HepG2 (cell line): ENCODE measurements around the gene TSGA10. TPM values are rescaled to one million over a fixed set of nuclear protein-coding genes. Genes with fewer than 3 reads are reported as not detected.
A peak's percentile ranks its signal among the peaks of the same experiment; 100 is the strongest.

Experiments
- ATAC-seq: fragments of 200-7000 bp; cut with Tn5 transposase; 3 replicates; pipeline ENCODE4 v1.9.1; 2020; ENCODE audit warnings: mild to moderate bottlenecking, moderate library complexity
- BruUV-seq: library from RNA; stranded (reverse); fragments of 400-500 nt; replicated peaks from 2 replicates; lab custom pipeline; 2021; lab: Mats Ljungman, UMichigan
- CTCF ChIA-PET: fragments of 300-600 bp; formaldehyde crosslinking; extraction: SDS; loops from one replicate; lab custom pipeline; 2021; ENCODE audit warnings: low total read pairs, inconsistent platforms, low intra/inter-chr PET ratio; lab: Yijun Ruan, JAX
- POLR2A ChIA-PET: fragments of 350-600 bp; sonication (Branson Sonifier 250); formaldehyde crosslinking; loops from one replicate; lab custom pipeline; 2020; ENCODE audit warnings: antibody characterized with exemption, inconsistent platforms; lab: Yijun Ruan, JAX
- DNase-seq: peaks from one replicate; pipeline ENCODE4 v3.0.0-alpha.2; 2015; ENCODE audit warnings: low spot score
- FAIRE-seq: peaks from 3 replicates; lab custom pipeline; 2011; peaks lifted over from hg19 to GRCh38; lab: Jason Lieb, UNC
- H2AFZ ChIP-seq: one replicate; pipeline ENCODE4 v1.6.1; 2011; ENCODE audit warnings: low read length, inconsistent platforms
- H3K27ac ChIP-seq: fragments of 300-600 bp; 3 replicates; pipeline ENCODE4 v1.8.0; 2011; ENCODE audit warnings: mixed run types, mild to moderate bottlenecking, mixed read lengths, low read length, inconsistent platforms; ENCODE audit not compliant: insufficient read depth; ENCODE audit errors: extremely low read length
- H3K27me3 ChIP-seq, 2 experiments: fragments of 200-600 bp in 1 of 2; 2 replicates in 1 of 2; 3 replicates in 1 of 2; pipeline versions ENCODE4 v1.6.0 to v1.8.0; 2011; ENCODE audit warnings: low read length in 2 of 2, mild to moderate bottlenecking in 2 of 2, moderate library complexity in 2 of 2, inconsistent platforms in 1 of 2; ENCODE audit not compliant: insufficient read depth in 2 of 2, control insufficient read depth in 1 of 2
- H3K36me3 ChIP-seq, 2 experiments: fragments of 200-600 bp in 1 of 2; replicated peaks in 1 of 2; 2 replicates in 1 of 2; 3 replicates in 1 of 2; pipeline versions ENCODE4 v1.5.1 to v1.8.0; 2011; ENCODE audit warnings: low read length in 2 of 2, inconsistent platforms in 1 of 2; ENCODE audit not compliant: insufficient read depth in 2 of 2, control insufficient read depth in 1 of 2
- H3K4me1 ChIP-seq: 2 replicates; pipeline ENCODE4 v1.5.1; 2012; ENCODE audit warnings: low read length, inconsistent platforms; ENCODE audit not compliant: insufficient read depth
- H3K4me2 ChIP-seq: 2 replicates; pipeline ENCODE4 v1.6.0; 2011; ENCODE audit warnings: low read depth, low read length, inconsistent platforms
- H3K4me3 ChIP-seq, 3 experiments: fragments of 200-600 bp in 1 of 3; sonication (generic), shearing (Covaris generic) in 1 of 3; replicated peaks in 1 of 3; 2 replicates each; pipeline ENCODE4 v1.5.1; 2011 to 2016; ENCODE audit warnings: low read length in 3 of 3, inconsistent platforms in 2 of 3, low read depth in 2 of 3, mild to moderate bottlenecking in 2 of 3, control low read depth in 1 of 3, mixed read lengths in 1 of 3; ENCODE audit not compliant: insufficient read depth in 1 of 3
- H3K79me2 ChIP-seq: one replicate; pipeline ENCODE4 v1.6.1; 2011; ENCODE audit warnings: low read length, inconsistent platforms; ENCODE audit not compliant: insufficient read depth
- H3K9ac ChIP-seq: 2 replicates; pipeline ENCODE4 v1.6.0; 2011; ENCODE audit warnings: mild to moderate bottlenecking, low read depth, low read length, inconsistent platforms; ENCODE audit not compliant: insufficient read depth
- H3K9me3 ChIP-seq: 2 replicates; pipeline ENCODE4 v1.5.1; 2012; ENCODE audit warnings: mild to moderate bottlenecking, low read length
- H4K20me1 ChIP-seq: 2 replicates; pipeline ENCODE4 v1.6.0; 2011; ENCODE audit warnings: inconsistent platforms, mild to moderate bottlenecking, low read length, moderate library complexity; ENCODE audit not compliant: insufficient read depth
- CEBPB ChIP-seq: IDR thresholded peaks from 2 replicates; pipeline ENCODE4 v1.6.1; 2011; ENCODE audit warnings: low read depth, low read length, improper control_type of control experiment, borderline replicate concordance
- CEBPG ChIP-seq: IDR thresholded peaks from 2 replicates; pipeline ENCODE4 v1.6.1; 2016
- EEA1 ChIP-seq: sonication (generic); formaldehyde crosslinking; IDR thresholded peaks from 2 replicates; pipeline ENCODE4 v1.5.1; 2020; ENCODE audit warnings: mild to moderate bottlenecking, missing genetic modification reagents, borderline replicate concordance
- FOXO1 ChIP-seq: sonication (generic); formaldehyde crosslinking; IDR thresholded peaks from 2 replicates; pipeline ENCODE4 v1.4.0; 2020; ENCODE audit warnings: missing genetic modification reagents
- HNF4A ChIP-seq: sonication (generic); formaldehyde crosslinking; IDR thresholded peaks from 2 replicates; pipeline ENCODE4 v1.4.0; 2020; ENCODE audit warnings: missing genetic modification reagents
- HNRNPH1 ChIP-seq: fragments of 200-400 bp; formaldehyde crosslinking; optimal IDR thresholded peaks from 2 replicates; pipeline ENCODE3; 2017; ENCODE audit warnings: mild to moderate bottlenecking, low read depth, low read length
- IRF2 ChIP-seq: IDR thresholded peaks from 2 replicates; pipeline ENCODE4 v1.6.1; 2018; ENCODE audit warnings: missing genetic modification reagents, missing compliant biosample characterization
- KMT2B ChIP-seq: IDR thresholded peaks from 2 replicates; pipeline ENCODE4 v1.6.1; 2016; ENCODE audit warnings: missing genetic modification reagents, missing compliant biosample characterization
- NFYC ChIP-seq: IDR thresholded peaks from 2 replicates; pipeline ENCODE4 v1.6.1; 2016; ENCODE audit warnings: missing genetic modification reagents, missing compliant biosample characterization
- ZFP41 ChIP-seq: sonication (generic); formaldehyde crosslinking; IDR thresholded peaks from 2 replicates; pipeline ENCODE4 v1.4.0; 2020; ENCODE audit warnings: mild to moderate bottlenecking, missing genetic modification reagents, borderline replicate concordance
- ZNF24 ChIP-seq: fragments of 450-650 bp; IDR thresholded peaks from 2 replicates; pipeline ENCODE4 v1.6.1; 2017; ENCODE audit warnings: antibody characterized with exemption, mild to moderate bottlenecking
- ZNF331 ChIP-seq: sonication (generic); formaldehyde crosslinking; IDR thresholded peaks from 2 replicates; pipeline ENCODE4 v1.4.0; 2020; ENCODE audit warnings: missing genetic modification reagents
- ZNF652 ChIP-seq: IDR thresholded peaks from 2 replicates; pipeline ENCODE4 v1.6.1; 2016; ENCODE audit warnings: low read depth, borderline replicate concordance
- WGBS: methylation state at CpG from one replicate; pipeline ENCODE4 v1.1.6; 2017; ENCODE audit warnings: low lambda C conversion rate; 5-methylcytosine and 5-hydroxymethylcytosine counted together
- in situ Hi-C: cut with HindIII; loops from 2 replicates; pipeline ENCODE4 v1.10.0; 2017; ENCODE audit warnings: low pct_unique_long_range_greater_than_20kb; ENCODE audit not compliant: extremely low pct_ligation_motif_present
- intact Hi-C: fragments of 100-400 bp; cut with micrococcal nuclease; formaldehyde crosslinking; loops from one replicate; pipeline ENCODE4 v1.10.0; 2022; ENCODE audit not compliant: unreplicated experiment
- polyA plus RNA-seq, 8 experiments: library from polyadenylated mRNA; depleted of rRNA in 3 of 8; stranded (reverse) in 7 of 8; unstranded in 1 of 8; fragments of >200 nt; fragmentation: Illumina TruSeq in 4 of 8; extraction: Trizol in 4 of 8; gene quantifications; 2 replicates each; pipeline versions ENCODE4 v1.2.1 to v1.2.3, GENCODE V29; 2011 to 2016; ENCODE audit warnings: low read depth in 4 of 8, missing spikeins in 1 of 8, mixed read lengths in 1 of 8; ENCODE audit not compliant: insufficient read depth in 1 of 8
- total RNA-seq, 5 experiments: library from RNA; depleted of rRNA; stranded (reverse); fragments of >200 nt; fragmentation: Illumina TruSeq; extraction: Trizol; gene quantifications; 2 replicates each; pipeline ENCODE4 v1.2.3, GENCODE V29; 2016; ENCODE audit warnings: low read depth in 1 of 5
- TF ChIP-seq, protein P1 (sequence below): sonication (generic); formaldehyde crosslinking; IDR thresholded peaks from 2 replicates; pipeline ENCODE4 v1.8.0; 2022; ENCODE audit warnings: mild to moderate bottlenecking, missing genetic modification reagents, moderate library complexity
- TF ChIP-seq, protein P2 (sequence below): sonication (generic); formaldehyde crosslinking; conservative IDR thresholded peaks from 2 replicates; pipeline ENCODE4 v1.8.1; 2023; ENCODE audit warnings: missing genetic modification reagents
- TF ChIP-seq, protein P3 (sequence below): sonication (generic); formaldehyde crosslinking; IDR thresholded peaks from 2 replicates; pipeline ENCODE4 v1.8.0; 2022; ENCODE audit warnings: missing genetic modification reagents, mild to moderate bottlenecking, inconsistent platforms, borderline replicate concordance

TSGA10 gene
- total and polyA plus RNA-seq, 2 of the 13 experiments (the other 11 are each of a cell fraction or from before 2014, with no cell fraction given): 4.7 to 13.1 TPM

GRCh38 chr2:99101697-99102096 lies 53.0 kb downstream of the TSGA10 start:
- POLR2A ChIA-PET: no interaction called here
- TF ChIP-seq FOXO1 (CRISPR knock-in tag) (no peak), EEA1 (CRISPR knock-in tag) (no peak), ZNF652 (CRISPR knock-in tag) (peak; percentile 91), ZNF24 (no peak), ZNF331 (CRISPR knock-in tag) (no peak), CEBPB (peak; percentile 90), CEBPG (CRISPR knock-in tag) (peak; percentile 63), KMT2B (no peak), IRF2 (no peak), ZFP41 (CRISPR knock-in tag) (no peak), HNRNPH1 (no peak), NFYC (CRISPR knock-in tag) (no peak), HNF4A (CRISPR knock-in tag) (no peak)
- TF ChIP-seq, protein P1, sequence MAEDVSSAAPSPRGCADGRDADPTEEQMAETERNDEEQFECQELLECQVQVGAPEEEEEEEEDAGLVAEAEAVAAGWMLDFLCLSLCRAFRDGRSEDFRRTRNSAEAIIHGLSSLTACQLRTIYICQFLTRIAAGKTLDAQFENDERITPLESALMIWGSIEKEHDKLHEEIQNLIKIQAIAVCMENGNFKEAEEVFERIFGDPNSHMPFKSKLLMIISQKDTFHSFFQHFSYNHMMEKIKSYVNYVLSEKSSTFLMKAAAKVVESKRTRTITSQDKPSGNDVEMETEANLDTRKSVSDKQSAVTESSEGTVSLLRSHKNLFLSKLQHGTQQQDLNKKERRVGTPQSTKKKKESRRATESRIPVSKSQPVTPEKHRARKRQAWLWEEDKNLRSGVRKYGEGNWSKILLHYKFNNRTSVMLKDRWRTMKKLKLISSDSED (CRISPR knock-in tag): no peak
- TF ChIP-seq, protein P2, sequence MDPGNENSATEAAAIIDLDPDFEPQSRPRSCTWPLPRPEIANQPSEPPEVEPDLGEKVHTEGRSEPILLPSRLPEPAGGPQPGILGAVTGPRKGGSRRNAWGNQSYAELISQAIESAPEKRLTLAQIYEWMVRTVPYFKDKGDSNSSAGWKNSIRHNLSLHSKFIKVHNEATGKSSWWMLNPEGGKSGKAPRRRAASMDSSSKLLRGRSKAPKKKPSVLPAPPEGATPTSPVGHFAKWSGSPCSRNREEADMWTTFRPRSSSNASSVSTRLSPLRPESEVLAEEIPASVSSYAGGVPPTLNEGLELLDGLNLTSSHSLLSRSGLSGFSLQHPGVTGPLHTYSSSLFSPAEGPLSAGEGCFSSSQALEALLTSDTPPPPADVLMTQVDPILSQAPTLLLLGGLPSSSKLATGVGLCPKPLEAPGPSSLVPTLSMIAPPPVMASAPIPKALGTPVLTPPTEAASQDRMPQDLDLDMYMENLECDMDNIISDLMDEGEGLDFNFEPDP (CRISPR knock-in tag): no peak
- TF ChIP-seq, protein P3, sequence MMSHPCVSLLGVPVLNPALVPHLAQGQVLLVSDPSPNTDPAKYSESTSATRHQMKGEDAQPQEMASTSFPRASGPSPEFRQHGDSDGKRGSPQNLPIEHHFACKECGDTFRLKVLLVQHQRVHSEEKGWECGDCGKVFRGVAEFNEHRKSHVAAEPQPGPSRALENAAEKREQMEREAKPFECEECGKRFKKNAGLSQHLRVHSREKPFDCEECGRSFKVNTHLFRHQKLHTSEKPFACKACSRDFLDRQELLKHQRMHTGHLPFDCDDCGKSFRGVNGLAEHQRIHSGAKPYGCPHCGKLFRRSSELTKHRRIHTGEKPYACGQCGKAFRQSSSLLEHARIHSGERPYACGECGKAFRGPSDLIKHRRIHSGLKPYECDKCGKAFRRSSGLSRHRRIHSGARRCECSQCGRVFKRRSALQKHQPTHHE (CRISPR knock-in tag): no peak
- DNase-seq: peak; percentile 32

More at GRCh38 chr2:99101697-99102096, 53.0 kb downstream of the TSGA10 start:
- Histone ChIP-seq H3K27me3 (no peaks in the 10 kb centered on the region), H3K4me2 (peak overlapping the region; percentile 51; the same call in 1 of the 2 replicates), H3K4me3 (no peak overlapping the region), H2AFZ (peak overlapping the region; percentile 48), H3K4me1 (no peaks in the 10 kb centered on the region), H3K9ac (no peak overlapping the region), H3K27ac (no peak overlapping the region), H4K20me1 (no peaks in the 10 kb centered on the region), H3K9me3 (no peaks in the 10 kb centered on the region), H3K79me2 (no peaks in the 10 kb centered on the region), H3K36me3 (no peaks in the 10 kb centered on the region)
- no TSS peak for BruUV-seq
- CTCF ChIA-PET: no interaction called here
- intact Hi-C loops (no loop called here), in situ Hi-C loops (no loop called here)
- peak; percentile 92 for ATAC-seq
- FAIRE-seq: no peak
- WGBS: 7% methylated on average over 3 of the region's 3 CpGs
